PC-9 (cell line): Measurements from ENCODE around the gene EPHA4.

Experiments used
- CTCF ChIP-seq: fragments of 200-600 bp; sonication (generic); conservative IDR thresholded peaks from 2 replicates; pipeline ENCODE4 v1.6.1; 2017; ENCODE audit warnings: mixed run types, antibody characterized with exemption, mild to moderate bottlenecking, moderate library complexity
- EZH2 ChIP-seq: fragments of 200-600 bp; sonication (generic); IDR thresholded peaks from 2 replicates; pipeline ENCODE4 v1.8.0; 2017; ENCODE audit warnings: antibody characterized with exemption, low read depth

- TF ChIP-seq CTCF (no peak), EZH2 (no peak)
Measured at GRCh38 chr2:221551864-221552263, 20.2 kb downstream of the EPHA4 start.
